Breast epithelium (tissue), 4 donors: Measurements from ENCODE around the gene MCU. TPM values are rescaled to one million over a fixed set of nuclear protein-coding genes. Genes with fewer than 3 reads are reported as not detected.
"Not testable (repeated sequence)": the region's sequence is repeated elsewhere in the genome, so short reads cannot be mapped to it uniquely, and the experiment has no call there.

Experiments
- DNase-seq, 2 donors: peaks; one replicate each; pipeline ENCODE4 v3.0.0-alpha.2; 2019; ENCODE audit warnings: low spot score in 2 of 2
- H3K27ac ChIP-seq, 2 donors: fragments of 200-600 bp; sonication (generic) in 1 of 2; one replicate each; pipeline ENCODE4 v1.5.1; 2016 to 2019; ENCODE audit warnings: mild to moderate bottlenecking in 1 of 2
- H3K27me3 ChIP-seq, 2 donors: fragments of 200-600 bp; sonication (generic) in 1 of 2; one replicate each; pipeline versions ENCODE4 v1.5.1 to v1.6.0; 2017 to 2019; ENCODE audit warnings: control low read depth in 1 of 2, mild to moderate bottlenecking in 1 of 2
- H3K36me3 ChIP-seq: fragments of 200-600 bp; one replicate; pipeline ENCODE4 v1.5.1; 2019
- H3K4me1 ChIP-seq, 2 donors: fragments of 200-600 bp; sonication (generic); one replicate each; pipeline ENCODE4 v1.5.1; 2016 to 2019; ENCODE audit warnings: control low read depth in 1 of 2
- H3K4me3 ChIP-seq, 3 donors: fragments of 200-600 bp; sonication (generic); 1 replicate in 2 of 3; 2 replicates in 1 of 3; pipeline ENCODE4 v1.5.1; 2016 to 2019; ENCODE audit warnings: mild to moderate bottlenecking in 3 of 3, moderate library complexity in 2 of 3
- H3K9me3 ChIP-seq, 2 donors: fragments of 200-600 bp; sonication (generic) in 1 of 2; one replicate each; pipeline ENCODE4 v1.5.1; 2016 to 2019; ENCODE audit warnings: control low read depth in 1 of 2
- CTCF ChIP-seq, 3 donors: fragments of 450-650 bp; IDR thresholded peaks; one replicate each; pipeline ENCODE4 v1.5.1; 2016 to 2017; ENCODE audit warnings: antibody characterized with exemption in 3 of 3, mild to moderate bottlenecking in 3 of 3, moderate library complexity in 3 of 3
- POLR2A ChIP-seq: fragments of 450-650 bp; IDR thresholded peaks from one replicate; pipeline ENCODE4 v1.6.1; 2016; ENCODE audit warnings: antibody characterized with exemption, mild to moderate bottlenecking, moderate library complexity
- POLR2AphosphoS5 ChIP-seq, 3 donors: sonication (generic); formaldehyde crosslinking; IDR thresholded peaks; one replicate each; pipeline ENCODE4 v1.6.1; 2017; ENCODE audit warnings: antibody characterized with exemption in 3 of 3
- intact Hi-C: fragments of 100-400 bp; cut with DNase I; formaldehyde crosslinking; loops from one replicate; pipeline ENCODE4 v1.15.1; 2023; ENCODE audit warnings: low total_unique reads
- total RNA-seq, 3 donors: library from RNA; depleted of rRNA; stranded (reverse); fragments of >200 nt; gene quantifications; one replicate each; pipeline ENCODE4 v1.1.0, GENCODE V29; 2016

Gene MCU
- total RNA-seq, 3 donors from 2014 or later: 11.7 to 27.4 (median 20.6) TPM

- H3K4me3 ChIP-seq: no peak overlapping the region
- TF ChIP-seq POLR2A: no peak
- no peak for TF ChIP-seq POLR2AphosphoS5 (IDR thresholded peaks at IDR 0.05)
- TF ChIP-seq CTCF (IDR thresholded peaks at IDR 0.05): no peak
- H3K27me3 ChIP-seq: no peaks in the 10 kb centered on the region
- no peak for DNase-seq
- H3K36me3 ChIP-seq: no peaks in the 10 kb centered on the region
- H3K4me1 ChIP-seq: no peaks in the 10 kb centered on the region
- no peaks in the 10 kb centered on the region for H3K9me3 ChIP-seq
- intact Hi-C loops: no loop called here
- H3K27ac ChIP-seq: no peak overlapping the region
Measured at GRCh38 chr10:72762042-72762441, 70.1 kb downstream of the MCU start.

GRCh38 chr10:72763201-72763600 lies 71.3 kb downstream of the MCU start:
- DNase-seq: no peak
- TF ChIP-seq CTCF (IDR thresholded peaks at IDR 0.05) (no peak), POLR2AphosphoS5 (IDR thresholded peaks at IDR 0.05) (no peak), POLR2A (no peak)
- Histone ChIP-seq H3K27me3 (no peaks in the 10 kb centered on the region), H3K4me1 (no peaks in the 10 kb centered on the region), H3K36me3 (no peaks in the 10 kb centered on the region), H3K9me3 (no peaks in the 10 kb centered on the region), H3K27ac (no peak overlapping the region), H3K4me3 (no peak overlapping the region)
- intact Hi-C loops: no loop called here

GRCh38 chr10:72764151-72764550 lies 72.2 kb downstream of the MCU start:
- no peaks in the 10 kb centered on the region for H3K27me3 ChIP-seq
- intact Hi-C loops: no loop called here
- H3K36me3 ChIP-seq: no peaks in the 10 kb centered on the region
- H3K27ac ChIP-seq: no peak overlapping the region
- no peak for DNase-seq
- no peaks in the 10 kb centered on the region for H3K9me3 ChIP-seq
- no peak for TF ChIP-seq CTCF (IDR thresholded peaks at IDR 0.05)
- TF ChIP-seq POLR2A: no peak
- TF ChIP-seq POLR2AphosphoS5 (IDR thresholded peaks at IDR 0.05): no peak
- no peaks in the 10 kb centered on the region for H3K4me1 ChIP-seq
- no peak overlapping the region for H3K4me3 ChIP-seq

GRCh38 chr10:72765051-72765745 lies 73.3 kb downstream of the MCU start:
- no peaks in the 10 kb centered on the region for H3K36me3 ChIP-seq
- no peaks in the 10 kb centered on the region for H3K4me1 ChIP-seq
- no peak for DNase-seq
- H3K4me3 ChIP-seq: no peak overlapping the region
- no peaks in the 10 kb centered on the region for H3K9me3 ChIP-seq
- H3K27ac ChIP-seq: no peak overlapping the region
- TF ChIP-seq POLR2AphosphoS5 (IDR thresholded peaks at IDR 0.05) (no peak), CTCF (IDR thresholded peaks at IDR 0.05) (no peak), POLR2A (no peak)
- no peaks in the 10 kb centered on the region for H3K27me3 ChIP-seq
- intact Hi-C loops: no loop called here

GRCh38 chr10:72771195-72771594 lies 79.3 kb downstream of the MCU start:
- peaks cover 0 to 12% of the 10 kb centered on the region in 2 donors for H3K9me3 ChIP-seq
- DNase-seq, H3K36me3 ChIP-seq, H3K27me3 ChIP-seq, H3K27ac ChIP-seq, H3K4me1 ChIP-seq, intact Hi-C loops, H3K4me3 ChIP-seq: not testable (repeated sequence)
